Stimulated activated naive B cell treated with anti-CD40 and anti-IgM and Interleukin-4, amounts not matched to agents 10 μg/mL and 1 μg/mL and 100 μg/mL, for 72 hours (primary cell): Measurements from ENCODE around the gene SENP1.

Source experiments
- ATAC-seq, 2 donors: fragments of 150-1000 bp; cut with Tn5 transposase; replicated peaks; 2 replicates each; pipeline ENCODE4 v1.10.0; 2021; ENCODE audit warnings: moderate library complexity in 1 of 2
- DNase-seq: peaks from one replicate; pipeline ENCODE4 v3.0.0; 2021
- H3K27ac Mint-ChIP-seq: one replicate; pipeline ENCODE4 v1.8.0; 2022; ENCODE audit warnings: mild to moderate bottlenecking, mixed read lengths
- H3K27me3 Mint-ChIP-seq, 2 donors: one replicate each; pipeline ENCODE4 v1.8.0; 2022; ENCODE audit warnings: mixed read lengths in 2 of 2
- H3K36me3 Mint-ChIP-seq, 2 donors: one replicate each; pipeline ENCODE4 v1.8.0; 2022; ENCODE audit warnings: mixed read lengths in 2 of 2, mild to moderate bottlenecking in 1 of 2
- H3K4me1 Mint-ChIP-seq, 2 donors: one replicate each; pipeline ENCODE4 v1.8.0; 2022; ENCODE audit warnings: mixed read lengths in 2 of 2, mild to moderate bottlenecking in 1 of 2
- H3K4me3 Mint-ChIP-seq, 2 donors: one replicate each; pipeline ENCODE4 v1.8.0; 2022; ENCODE audit warnings: mild to moderate bottlenecking in 2 of 2, mixed read lengths in 2 of 2, moderate library complexity in 1 of 2
- H3K9me3 Mint-ChIP-seq, 2 donors: one replicate each; pipeline ENCODE4 v1.8.0; 2022; ENCODE audit warnings: mixed read lengths in 2 of 2, mild to moderate bottlenecking in 1 of 2

SENP1 gene

DNA sequence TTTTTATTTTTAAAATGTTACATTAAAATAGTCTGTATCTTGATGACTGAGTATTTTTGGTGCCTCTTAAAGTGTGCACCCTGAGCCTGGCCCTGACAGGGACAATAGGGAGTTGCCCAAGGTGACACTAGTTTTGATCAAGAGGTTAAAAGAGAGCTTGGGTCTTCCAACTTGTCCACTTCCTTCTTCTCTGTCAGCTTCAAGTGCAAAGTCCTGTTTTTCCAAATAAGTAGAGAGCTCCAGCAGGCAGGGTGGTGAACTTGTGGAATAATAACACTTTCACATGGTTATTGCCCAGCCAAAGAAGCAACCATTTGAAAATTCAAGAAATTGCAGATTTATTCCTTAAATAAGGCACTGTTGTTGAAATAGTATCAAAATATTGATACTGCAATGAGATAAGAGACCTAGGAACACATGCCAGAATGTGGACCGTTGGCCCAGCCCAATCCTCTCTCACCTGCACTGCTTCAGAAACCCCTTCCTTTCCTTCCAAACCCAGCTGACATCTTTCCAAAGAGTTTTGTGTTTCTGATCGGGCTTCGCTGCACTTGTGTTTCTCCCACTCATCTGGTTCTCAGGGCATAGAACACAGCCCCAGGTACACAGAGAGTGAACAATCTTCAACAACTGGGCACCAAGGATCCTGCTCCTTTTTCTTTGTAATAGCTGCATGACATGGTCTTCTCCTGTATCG is 87.8 kb downstream of the SENP1 start:
- Mint-ChIP-seq H3K4me1 (no peaks in the 10 kb centered on the region), H3K27me3 (peaks cover 31 to 53% of the 10 kb centered on the region in 2 donors), H3K36me3 (no peaks in the 10 kb centered on the region), H3K9me3 (no peaks in the 10 kb centered on the region), H3K4me3 (no peak overlapping the region), H3K27ac (no peak overlapping the region)
- DNase-seq (no peak), ATAC-seq (no peak)

- Mint-ChIP-seq H3K9me3 (no peaks in the 10 kb centered on the region), H3K36me3 (no peaks in the 10 kb centered on the region), H3K4me3 (no peak overlapping the region), H3K27ac (no peak overlapping the region), H3K4me1 (no peaks in the 10 kb centered on the region), H3K27me3 (peaks cover 27 to 47% of the 10 kb centered on the region in 2 donors)
- no peak for ATAC-seq
- no peak for DNase-seq
Measured at GRCh38 chr12:48017496-48017895, 88.4 kb downstream of the SENP1 start.

DNA sequence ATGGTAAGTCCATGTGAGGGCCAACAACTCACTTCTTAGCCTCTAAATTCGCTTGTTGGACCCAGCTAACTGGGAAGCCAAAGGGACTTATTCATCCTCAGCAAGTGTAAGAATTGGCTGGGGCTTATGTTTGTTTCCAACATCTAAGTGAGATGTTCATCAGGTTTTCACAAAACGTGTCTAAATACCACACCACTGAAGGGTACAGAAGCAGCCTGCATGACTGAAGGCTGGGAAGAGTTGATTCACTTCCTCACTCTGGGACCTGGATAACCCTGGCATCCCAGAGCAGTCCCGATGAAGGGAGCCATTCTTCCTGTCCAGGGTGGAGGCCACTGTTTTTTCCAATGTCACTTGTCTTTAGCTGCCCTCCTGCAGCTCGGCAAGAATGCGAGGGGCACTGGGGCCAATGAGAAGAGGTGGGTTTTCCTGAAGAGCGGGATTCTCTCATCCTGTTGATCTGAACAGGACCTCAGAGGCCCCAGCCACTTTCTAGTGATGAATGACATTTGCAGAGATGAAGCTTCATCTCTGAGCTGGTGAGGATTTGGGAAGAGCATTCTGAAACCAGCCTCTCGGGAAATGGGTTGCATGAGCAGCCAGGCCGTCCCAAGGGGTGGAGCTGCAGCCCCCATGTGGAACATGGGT is 89.4 kb downstream of the SENP1 start:
- Mint-ChIP-seq H3K27me3 (peaks cover 22 to 44% of the 10 kb centered on the region in 2 donors), H3K36me3 (no peaks in the 10 kb centered on the region), H3K27ac (no peak overlapping the region), H3K9me3 (no peaks in the 10 kb centered on the region), H3K4me3 (no peak overlapping the region), H3K4me1 (no peaks in the 10 kb centered on the region)
- ATAC-seq (no peak), DNase-seq (no peak)

DNA sequence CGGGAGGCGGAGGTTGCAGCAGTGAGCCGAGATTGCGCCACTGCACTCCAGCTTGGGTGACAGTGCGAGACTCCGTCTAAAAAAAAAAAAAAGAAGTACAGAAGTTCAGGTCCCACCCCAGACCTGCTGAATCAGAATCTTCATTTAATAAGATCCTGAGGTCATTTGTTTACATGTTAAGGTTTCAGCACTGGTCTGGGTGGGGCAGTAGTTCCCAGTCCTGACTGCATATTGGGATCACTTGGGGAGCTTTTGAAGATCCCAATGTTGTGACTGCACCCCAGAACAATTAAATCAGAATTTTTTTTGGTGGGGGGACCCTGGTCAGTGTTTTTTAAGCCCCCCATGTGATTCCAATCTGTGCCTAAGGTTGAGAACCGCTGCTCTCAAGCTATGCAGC is 89.9 kb downstream of the SENP1 start:
- no peaks in the 10 kb centered on the region for H3K4me1 Mint-ChIP-seq
- H3K27ac Mint-ChIP-seq = no peak overlapping the region
- no peak for ATAC-seq
- H3K4me3 Mint-ChIP-seq = no peak overlapping the region
- H3K36me3 Mint-ChIP-seq = no peaks in the 10 kb centered on the region
- peaks cover 26 to 44% of the 10 kb centered on the region in 2 donors for H3K27me3 Mint-ChIP-seq
- no peaks in the 10 kb centered on the region for H3K9me3 Mint-ChIP-seq
- DNase-seq = no peak

DNA sequence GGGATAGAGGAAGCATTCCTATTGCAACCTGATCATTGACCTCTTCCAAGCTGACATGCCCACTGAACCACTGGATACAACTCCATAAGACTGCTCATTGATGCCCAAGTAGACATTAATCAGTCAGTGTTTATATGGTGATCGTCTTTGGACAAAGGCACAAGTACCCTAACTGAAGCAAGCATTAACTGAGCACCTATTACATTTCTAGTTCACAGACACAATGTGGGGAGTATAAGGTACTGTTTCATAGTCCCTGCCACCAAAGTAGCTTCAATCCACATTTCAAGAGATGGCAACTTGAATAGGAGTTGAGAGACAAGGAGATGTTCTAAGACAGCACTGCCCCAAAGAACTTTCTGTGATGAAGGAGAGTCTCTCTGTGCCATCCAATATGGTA is 90.8 kb downstream of the SENP1 start:
- H3K4me1 Mint-ChIP-seq = no peaks in the 10 kb centered on the region
- H3K27me3 Mint-ChIP-seq = peaks cover 33 to 52% of the 10 kb centered on the region in 2 donors
- no peak overlapping the region for H3K27ac Mint-ChIP-seq
- H3K9me3 Mint-ChIP-seq = no peaks in the 10 kb centered on the region
- DNase-seq (no peak), ATAC-seq (no peak)
- no peaks in the 10 kb centered on the region for H3K36me3 Mint-ChIP-seq
- H3K4me3 Mint-ChIP-seq = no peak overlapping the region

DNA sequence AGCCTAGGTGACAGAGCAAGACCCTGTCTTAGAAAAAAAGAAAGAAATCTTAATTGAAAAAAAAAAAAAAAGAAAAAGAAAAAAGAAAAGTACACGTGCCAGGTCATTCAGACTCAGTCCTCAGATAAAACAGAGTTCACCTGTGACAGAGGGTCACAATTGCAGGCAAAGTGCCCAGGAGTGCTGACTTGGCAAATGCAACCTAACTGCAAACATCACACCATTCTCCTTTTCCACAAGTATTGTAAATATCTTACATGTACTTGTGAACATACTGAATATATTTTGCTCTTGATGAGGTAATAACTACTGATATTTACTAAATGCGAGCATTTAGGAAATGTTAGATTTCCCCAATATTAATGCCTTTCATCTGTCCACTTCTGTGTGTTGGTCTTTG is 92.6 kb downstream of the SENP1 start:
- ATAC-seq (no peak), DNase-seq (no peak)
- Mint-ChIP-seq H3K27ac (no peak overlapping the region), H3K4me3 (no peak overlapping the region), H3K27me3 (peaks cover 40 to 64% of the 10 kb centered on the region in 2 donors), H3K4me1 (peaks cover 0 to 2% of the 10 kb centered on the region in 2 donors), H3K9me3 (no peaks in the 10 kb centered on the region), H3K36me3 (no peaks in the 10 kb centered on the region)

- H3K36me3 Mint-ChIP-seq = no peaks in the 10 kb centered on the region
- H3K9me3 Mint-ChIP-seq = no peaks in the 10 kb centered on the region
- no peak overlapping the region for H3K27ac Mint-ChIP-seq
- no peak for ATAC-seq
- no peak overlapping the region for H3K4me3 Mint-ChIP-seq
- H3K27me3 Mint-ChIP-seq = peaks cover 49 to 68% of the 10 kb centered on the region in 2 donors
- H3K4me1 Mint-ChIP-seq = peaks cover 0 to 2% of the 10 kb centered on the region in 2 donors
- DNase-seq = no peak
Measured at GRCh38 chr12:48012070-48012469, 93.8 kb downstream of the SENP1 start.

DNA sequence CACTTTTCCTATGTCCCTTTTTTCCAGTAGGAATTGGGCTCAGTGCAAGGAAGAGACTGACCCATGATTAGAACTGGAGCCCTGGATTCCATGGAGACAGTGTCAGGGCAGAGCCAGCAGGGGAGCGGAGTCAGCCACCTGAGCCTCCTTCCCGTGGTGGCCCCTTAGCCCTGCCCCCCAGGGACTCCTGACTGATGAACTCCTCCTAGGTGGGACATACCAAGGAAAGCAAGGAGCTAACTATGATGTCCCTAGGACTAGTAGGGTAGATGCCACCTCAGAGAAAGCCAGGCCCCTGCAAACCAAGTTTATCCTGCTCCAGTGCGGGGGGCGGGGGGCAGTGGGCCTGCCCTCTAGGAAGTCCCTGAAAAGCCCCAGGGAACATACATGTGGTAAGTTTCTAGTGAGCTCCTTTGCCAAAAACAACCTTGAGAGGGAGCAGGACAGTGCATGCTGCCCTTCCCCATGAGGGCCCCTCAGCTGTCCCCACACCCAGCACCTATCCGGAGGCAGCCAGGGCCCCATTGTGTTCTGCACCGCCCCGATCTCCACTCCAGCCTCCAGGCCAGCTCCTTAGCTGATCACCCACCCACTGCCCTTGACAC is 95.4 kb downstream of the SENP1 start:
- ATAC-seq (no peak), DNase-seq (no peak)
- Mint-ChIP-seq H3K4me1 (peaks cover 2% of the 10 kb centered on the region in 2 donors), H3K4me3 (no peak overlapping the region), H3K27me3 (peaks cover 63 to 75% of the 10 kb centered on the region in 2 donors), H3K27ac (no peak overlapping the region), H3K36me3 (no peaks in the 10 kb centered on the region), H3K9me3 (no peaks in the 10 kb centered on the region)

GRCh38 chr12:48009471-48009870 is 96.4 kb downstream of the SENP1 start:
- DNase-seq (no peak), ATAC-seq (no peak)
- no peaks in the 10 kb centered on the region for H3K36me3 Mint-ChIP-seq
- no peaks in the 10 kb centered on the region for H3K9me3 Mint-ChIP-seq
- no peak overlapping the region for H3K4me3 Mint-ChIP-seq
- no peak overlapping the region for H3K27ac Mint-ChIP-seq
- H3K27me3 Mint-ChIP-seq = peaks cover 65 to 85% of the 10 kb centered on the region in 2 donors
- H3K4me1 Mint-ChIP-seq = peaks cover 4 to 10% of the 10 kb centered on the region in 2 donors

DNA sequence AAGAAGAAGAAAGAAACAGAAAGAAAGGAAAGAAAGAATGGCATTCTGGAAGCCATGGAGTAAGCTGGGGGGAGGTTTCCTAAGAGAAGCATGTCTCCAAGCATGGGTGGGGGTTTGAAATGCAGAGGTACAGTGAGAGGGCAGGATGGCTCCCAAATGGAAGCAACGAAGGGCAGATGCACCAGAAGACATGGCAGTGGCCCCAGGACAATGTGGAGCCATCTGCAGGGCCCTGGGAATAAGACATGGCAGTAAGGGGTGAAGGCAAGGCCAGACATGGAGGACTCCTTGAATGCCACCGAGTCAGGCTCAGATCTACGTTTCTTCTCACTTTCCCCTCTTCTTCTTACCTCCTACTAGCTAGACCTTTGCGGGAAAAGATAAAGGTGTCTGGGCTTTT is 96.9 kb downstream of the SENP1 start:
- H3K4me3 Mint-ChIP-seq = no peak overlapping the region
- H3K9me3 Mint-ChIP-seq = no peaks in the 10 kb centered on the region
- H3K27ac Mint-ChIP-seq = no peak overlapping the region
- peaks cover 5 to 12% of the 10 kb centered on the region in 2 donors for H3K4me1 Mint-ChIP-seq
- ATAC-seq = no peak
- no peak for DNase-seq
- H3K27me3 Mint-ChIP-seq = peaks cover 67 to 86% of the 10 kb centered on the region in 2 donors
- H3K36me3 Mint-ChIP-seq = no peaks in the 10 kb centered on the region

GRCh38 chr12:48008349-48008748 is 97.5 kb downstream of the SENP1 start:
- Mint-ChIP-seq H3K4me1 (peaks cover 10 to 18% of the 10 kb centered on the region in 2 donors), H3K4me3 (no peak overlapping the region), H3K9me3 (no peaks in the 10 kb centered on the region), H3K27ac (no peak overlapping the region), H3K36me3 (no peaks in the 10 kb centered on the region), H3K27me3 (peaks cover 73 to 86% of the 10 kb centered on the region in 2 donors)
- no peak for DNase-seq
- ATAC-seq = no peak

DNA sequence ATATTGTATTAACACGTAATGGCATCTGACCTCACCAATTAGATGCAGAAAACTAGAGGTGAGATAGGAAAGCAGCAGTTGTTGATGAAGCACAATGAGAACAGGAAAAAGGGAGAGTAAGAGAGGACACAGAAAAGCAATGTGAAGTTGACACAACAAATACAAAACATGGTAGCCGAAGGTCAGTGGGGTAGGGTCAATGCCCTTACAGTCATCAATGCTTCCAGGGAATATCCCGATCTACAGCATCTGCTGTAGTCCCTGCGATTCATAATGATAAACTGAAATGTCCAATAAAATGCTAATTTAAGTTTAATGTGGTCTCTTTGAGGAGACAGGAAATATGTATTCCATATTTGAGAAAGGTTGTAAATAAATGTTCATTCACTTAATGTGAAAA is 98.7 kb downstream of the SENP1 start:
- H3K36me3 Mint-ChIP-seq = no peaks in the 10 kb centered on the region
- H3K9me3 Mint-ChIP-seq = no peaks in the 10 kb centered on the region
- ATAC-seq (no peak), DNase-seq (no peak)
- H3K27me3 Mint-ChIP-seq = peaks cover 81 to 96% of the 10 kb centered on the region in 2 donors
- H3K27ac Mint-ChIP-seq = no peak overlapping the region
- peaks cover 17 to 30% of the 10 kb centered on the region in 2 donors for H3K4me1 Mint-ChIP-seq
- no peak overlapping the region for H3K4me3 Mint-ChIP-seq

GRCh38 chr12:48005750-48006021 is 100.2 kb downstream of the SENP1 start:
- no peak overlapping the region for H3K4me3 Mint-ChIP-seq
- ATAC-seq (no peak), DNase-seq (no peak)
- H3K9me3 Mint-ChIP-seq = no peaks in the 10 kb centered on the region
- H3K36me3 Mint-ChIP-seq = no peaks in the 10 kb centered on the region
- H3K4me1 Mint-ChIP-seq = peaks cover 25 to 44% of the 10 kb centered on the region in 2 donors
- no peak overlapping the region for H3K27ac Mint-ChIP-seq
- H3K27me3 Mint-ChIP-seq = peaks cover 82 to 96% of the 10 kb centered on the region in 2 donors

DNA sequence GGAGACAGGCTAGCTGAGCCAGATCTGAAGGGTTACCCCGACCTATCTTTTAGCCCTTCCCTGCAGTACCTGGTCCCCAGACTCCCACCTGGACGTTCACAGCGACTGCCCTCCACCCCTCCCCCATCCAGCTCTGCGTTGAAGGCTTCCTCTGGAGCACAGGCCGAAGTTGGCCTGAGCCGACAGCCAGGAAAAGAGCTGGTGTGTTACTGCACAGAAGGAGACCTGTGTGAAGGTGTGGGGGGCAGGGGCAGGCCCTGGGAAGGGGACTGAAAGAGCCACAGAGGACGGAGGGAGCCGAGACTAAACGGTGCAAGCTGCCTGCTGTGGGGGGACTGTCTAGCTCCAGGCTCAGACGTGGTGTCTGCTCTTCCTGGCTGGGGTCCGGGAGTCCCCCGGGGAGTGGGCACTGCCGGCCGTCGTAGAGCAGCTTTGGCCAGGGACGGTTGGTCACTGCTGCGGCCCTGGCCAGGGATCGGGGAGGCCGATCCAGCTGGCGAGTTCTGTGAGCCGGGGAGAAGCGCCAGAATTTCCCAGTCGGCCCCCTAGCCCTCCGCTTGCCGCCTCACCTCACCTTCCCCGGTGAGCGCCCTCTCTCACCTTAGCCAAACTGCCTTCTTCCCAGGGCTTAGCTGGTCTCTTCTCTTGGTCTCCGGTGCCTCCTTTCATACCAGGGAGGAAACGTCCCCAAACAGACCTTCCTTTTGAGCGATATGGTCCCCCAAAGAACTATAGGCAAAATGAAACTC is 100.7 kb downstream of the SENP1 start:
- H3K4me1 Mint-ChIP-seq = peaks cover 25 to 44% of the 10 kb centered on the region in 2 donors
- peak overlapping the region in 1 of 2 donors; percentile 40 for H3K4me3 Mint-ChIP-seq
- H3K27me3 Mint-ChIP-seq = peaks cover 84 to 96% of the 10 kb centered on the region in 2 donors
- no peak overlapping the region for H3K27ac Mint-ChIP-seq
- H3K36me3 Mint-ChIP-seq = no peaks in the 10 kb centered on the region
- ATAC-seq (no peak), DNase-seq (no peak)
- no peaks in the 10 kb centered on the region for H3K9me3 Mint-ChIP-seq
